Neural cell (in vitro differentiated cells): Measurements from ENCODE around the gene ESR2. TPM values are rescaled to one million over a fixed set of nuclear protein-coding genes. Genes with fewer than 3 reads are reported as not detected.
A peak's percentile ranks its signal among the peaks of the same experiment; 100 is the strongest.

Experiments used
- H2AFZ ChIP-seq: fragments of 200-600, 300-800 bp; sonication (generic), shearing (Covaris generic); 2 replicates; pipeline ENCODE4 v1.6.0; 2014; ENCODE audit warnings: low read depth, mild to moderate bottlenecking, antibody characterized with exemption, low read length, moderate library complexity
- H3F3A ChIP-seq: fragments of 200-600 bp; shearing (Covaris generic); 2 replicates; pipeline ENCODE4 v1.6.1; 2016; ENCODE audit warnings: mild to moderate bottlenecking, moderate library complexity, mixed read lengths, antibody characterized with exemption, low read length; ENCODE audit not compliant: insufficient read depth, poor library complexity, severe bottlenecking
- H3K27ac ChIP-seq: fragments of 200-600, 300-800 bp; sonication (generic), shearing (Covaris generic); 2 replicates; pipeline ENCODE4 v1.5.1; 2014; ENCODE audit warnings: mild to moderate bottlenecking, low read length, moderate library complexity
- H3K27me3 ChIP-seq: fragments of 300-800, 200-600 bp; sonication (generic), shearing (Covaris generic); 2 replicates; pipeline ENCODE4 v1.6.0; 2014; ENCODE audit warnings: mild to moderate bottlenecking, low read depth, low read length, moderate library complexity; ENCODE audit not compliant: insufficient read depth
- H3K36me3 ChIP-seq: fragments of 300-800, 200-600 bp; sonication (generic), shearing (Covaris generic); 2 replicates; pipeline ENCODE4 v1.5.1; 2014; ENCODE audit warnings: mild to moderate bottlenecking, antibody characterized with exemption, low read length, moderate library complexity; ENCODE audit not compliant: insufficient read depth
- H3K4me2 ChIP-seq: fragments of 300-800, 200-600 bp; sonication (generic), shearing (Covaris generic); 2 replicates; pipeline ENCODE4 v1.6.0; 2014; ENCODE audit warnings: mild to moderate bottlenecking, low read length
- H3K4me3 ChIP-seq: fragments of 300-800, 200-600 bp; sonication (generic), shearing (Covaris generic); 2 replicates; pipeline ENCODE4 v1.5.1; 2014; ENCODE audit warnings: mild to moderate bottlenecking, low read length, moderate library complexity
- H3K79me2 ChIP-seq: fragments of 200-600 bp; shearing (Covaris generic); replicated peaks from 2 replicates; pipeline ENCODE4 v1.6.0; 2014; ENCODE audit warnings: mild to moderate bottlenecking, low read length, moderate library complexity; ENCODE audit not compliant: insufficient read depth
- H3K9ac ChIP-seq: fragments of 300-800, 200-600 bp; sonication (generic), shearing (Covaris generic); 2 replicates; pipeline ENCODE4 v1.6.1; 2016; ENCODE audit warnings: mild to moderate bottlenecking, low read length, mixed read lengths
- H3K9me2 ChIP-seq: fragments of 200-600 bp; shearing (Covaris generic); 2 replicates; pipeline ENCODE4 v1.6.1; 2016; ENCODE audit warnings: mild to moderate bottlenecking, low read length, mixed read lengths; ENCODE audit not compliant: insufficient read depth
- H3K9me3 ChIP-seq: fragments of 200-600, 300-800 bp; sonication (generic), shearing (Covaris generic); 2 replicates; pipeline ENCODE4 v1.6.1; 2016; ENCODE audit warnings: mild to moderate bottlenecking, mixed run types, low read length, moderate library complexity, mixed read lengths
- H4K20me1 ChIP-seq: fragments of 200-600 bp; shearing (Covaris generic); 2 replicates; pipeline ENCODE4 v1.6.1; 2016; ENCODE audit warnings: mild to moderate bottlenecking, mixed run types; ENCODE audit not compliant: insufficient read depth
- CTCF ChIP-seq: fragments of 450-650 bp; IDR thresholded peaks from 2 replicates; pipeline ENCODE4 v1.5.1; 2014; ENCODE audit warnings: antibody characterized with exemption, mild to moderate bottlenecking, moderate library complexity; ENCODE audit not compliant: poor library complexity, severe bottlenecking
- EP300 ChIP-seq: fragments of 450-650 bp; conservative IDR thresholded peaks from 2 replicates; pipeline ENCODE4 v1.6.1; 2014; ENCODE audit warnings: antibody characterized with exemption, mild to moderate bottlenecking, moderate library complexity; ENCODE audit not compliant: poor library complexity, severe bottlenecking
- EZH2 ChIP-seq: fragments of 200-600, 300-800 bp; shearing (Covaris generic), sonication (generic); IDR thresholded peaks from 2 replicates; pipeline ENCODE4 v1.6.1; 2014; ENCODE audit warnings: antibody characterized with exemption, low read length, borderline replicate concordance, mild to moderate bottlenecking; ENCODE audit not compliant: insufficient read depth, poor library complexity, severe bottlenecking
- MXI1 ChIP-seq: fragments of 450-650 bp; conservative IDR thresholded peaks from 2 replicates; pipeline ENCODE4 v1.6.1; 2014; ENCODE audit warnings: antibody characterized with exemption, mild to moderate bottlenecking; ENCODE audit not compliant: poor library complexity, severe bottlenecking
- POLR2AphosphoS5 ChIP-seq: IDR thresholded peaks from 2 replicates; pipeline ENCODE4 v1.6.1; 2012
- RAD21 ChIP-seq: fragments of 450-650 bp; conservative IDR thresholded peaks from 2 replicates; pipeline ENCODE4 v1.6.1; 2014; ENCODE audit warnings: antibody characterized with exemption, mild to moderate bottlenecking, moderate library complexity
- REST ChIP-seq: IDR thresholded peaks from 2 replicates; pipeline ENCODE4 v1.6.1; 2012; ENCODE audit warnings: borderline replicate concordance
- SMC3 ChIP-seq: fragments of 450-650 bp; conservative IDR thresholded peaks from 2 replicates; pipeline ENCODE4 v1.6.1; 2014; ENCODE audit warnings: antibody characterized with exemption, mild to moderate bottlenecking, moderate library complexity; ENCODE audit not compliant: poor library complexity
- TAF1 ChIP-seq: IDR thresholded peaks from 2 replicates; pipeline ENCODE4 v1.6.1; 2012; ENCODE audit warnings: low read depth
- polyA plus RNA-seq: library from polyadenylated mRNA; depleted of rRNA; stranded (reverse); fragments of >200 nt; gene quantifications from 2 replicates; pipeline ENCODE4 v1.2.3, GENCODE V29; 2014

The ESR2 gene
- polyA plus RNA-seq, 1 donor from 2014 or later, result 0.35 TPM

GRCh38 chr14:64296561-64296960 lies 2.4 kb upstream of the ESR2 start:
- TF ChIP-seq MXI1 (no peak), REST (no peak), TAF1 (no peak), CTCF (no peak), SMC3 (no peak), RAD21 (no peak), EZH2 (no peak), POLR2AphosphoS5 (no peak), EP300 (no peak)
- H3F3A ChIP-seq, result no peaks in the 10 kb centered on the region
- H3K36me3 ChIP-seq, result no peaks in the 10 kb centered on the region
- no peak overlapping the region for H3K4me3 ChIP-seq
- no peak overlapping the region for H3K9ac ChIP-seq
- H4K20me1 ChIP-seq, result no peaks in the 10 kb centered on the region
- no peaks in the 10 kb centered on the region for H3K9me3 ChIP-seq
- no peak overlapping the region for H3K27ac ChIP-seq
- peaks cover 42% of the 10 kb centered on the region for H3K27me3 ChIP-seq
- no peaks in the 10 kb centered on the region for H3K9me2 ChIP-seq
- H2AFZ ChIP-seq, result no peak overlapping the region
- no peak overlapping the region for H3K4me2 ChIP-seq
- no peaks in the 10 kb centered on the region for H3K79me2 ChIP-seq

GRCh38 chr14:64294672-64295413 lies 672 bp upstream of the ESR2 start:
- Histone ChIP-seq H3K9me2 (no peaks in the 10 kb centered on the region), H3K9ac (no peak overlapping the region), H3K27me3 (peaks cover 50% of the 10 kb centered on the region), H3K27ac (no peak overlapping the region), H3K79me2 (no peaks in the 10 kb centered on the region), H3K36me3 (no peaks in the 10 kb centered on the region), H2AFZ (no peak overlapping the region), H4K20me1 (no peaks in the 10 kb centered on the region), H3K9me3 (no peaks in the 10 kb centered on the region), H3K4me3 (peak overlapping the region; percentile 63), H3F3A (no peaks in the 10 kb centered on the region), H3K4me2 (no peak overlapping the region)
- TF ChIP-seq TAF1, result no peak
- TF ChIP-seq EP300, result no peak
- no peak for TF ChIP-seq EZH2
- no peak for TF ChIP-seq REST
- TF ChIP-seq SMC3, result no peak
- no peak for TF ChIP-seq POLR2AphosphoS5
- TF ChIP-seq MXI1, result no peak
- no peak for TF ChIP-seq RAD21
- no peak for TF ChIP-seq CTCF
